ENCODE measurements around the gene AP3B1. TPM values are rescaled to one million over a fixed set of nuclear protein-coding genes. Genes with fewer than 3 reads are reported as not detected.

Gene AP3B1
- total and polyA plus RNA-seq, 4 experiments from 2014 or later = 18.2 to 36.9 (median 31.7) TPM

DNA sequence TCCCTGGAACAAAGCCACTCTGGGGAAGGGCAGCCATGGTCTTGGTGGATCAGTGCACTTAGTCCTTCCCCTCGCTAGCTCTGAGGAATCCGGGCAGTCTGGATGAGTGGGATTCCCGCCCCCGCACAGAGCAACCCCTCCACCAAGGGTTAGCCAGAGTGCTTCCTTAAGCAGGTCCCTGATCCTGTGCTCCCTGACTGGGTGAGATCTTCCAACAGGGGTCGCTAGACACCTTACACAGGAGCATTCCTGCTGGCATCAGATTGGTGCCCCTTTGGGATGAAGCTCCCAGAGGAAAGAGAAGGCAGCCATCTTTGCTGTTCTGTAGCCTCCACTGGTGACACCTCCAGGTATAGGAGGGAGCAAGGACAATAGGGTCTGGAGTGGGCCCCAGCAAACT, 228.8 kb downstream of the AP3B1 start:
- Mint-ChIP-seq H3K4me3 (no peak overlapping the region), H3K36me3 (peaks cover 34 to 52% of the 10 kb centered on the region in 2 donors)
- CTCF ChIA-PET (ENCODE audit: partially characterized antibody) = no interaction called here

DNA sequence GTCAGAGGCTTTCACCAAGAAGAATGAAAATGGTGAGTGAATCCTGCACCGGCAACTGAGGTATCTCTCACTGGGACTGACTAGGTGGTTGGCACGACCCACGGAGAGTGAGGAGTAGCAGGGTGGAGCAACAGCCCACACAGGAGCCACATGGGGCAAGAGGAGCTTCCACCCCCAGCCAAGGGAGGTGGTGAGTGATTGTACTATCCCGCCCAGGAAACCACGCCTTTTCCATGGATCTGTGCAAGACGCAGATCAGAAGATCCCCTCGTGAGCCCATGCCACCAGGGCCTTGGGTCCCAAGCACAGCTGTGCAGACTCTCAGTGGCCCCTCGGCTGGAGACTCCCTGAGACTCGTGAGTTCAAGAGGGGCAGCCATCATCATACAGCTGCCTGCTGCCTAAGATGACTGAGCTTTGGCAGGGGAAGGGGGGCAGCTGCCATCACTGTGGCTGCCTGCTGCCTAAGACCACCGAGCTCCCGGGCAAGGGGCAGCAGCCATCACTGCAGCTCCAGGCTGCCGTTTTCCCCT, 229.5 kb downstream of the AP3B1 start:
- Mint-ChIP-seq H3K9me3 (peaks cover 3 to 36% (median 18%) of the 10 kb centered on the region in 8 donors), H3K27ac (no peak overlapping the region), H3K4me3 (no peak overlapping the region), H3K4me1 (peaks cover 0 to 5% (median 1%) of the 10 kb centered on the region in 4 donors), H3K36me3 (peaks cover 30 to 47% of the 10 kb centered on the region in 2 donors), H3K27me3 (no peaks in the 10 kb centered on the region)
- Histone ChIP-seq H3K4me1 (ENCODE audit: insufficient read depth, low read length) (no peaks in the 10 kb centered on the region), H3K27me3 (ENCODE audit: insufficient read depth, low read length) (no peaks in the 10 kb centered on the region), H3K27ac (ENCODE audit: low read depth, low read length) (no peak overlapping the region), H3K9me3 (ENCODE audit: control insufficient read depth in 1 of 2, low read length in 2 of 2) (no peaks in the 10 kb centered on the region), H3K36me3 (ENCODE audit: insufficient read depth, low read length) (no peaks in the 10 kb centered on the region), H3K4me3 (ENCODE audit: low read length in 2 of 2) (no peak overlapping the region)
- CTCF ChIA-PET (ENCODE audit: partially characterized antibody) = no interaction called here
- intact Hi-C loops (cut with micrococcal nuclease) = no loop called here
- POLR2A ChIA-PET (ENCODE audit: partially characterized antibody) = no interaction called here
- no peak for DNase-seq

More for the DNA sequence above, 228.8 kb downstream of the AP3B1 start:
- peaks cover 0 to 5% (median 1%) of the 10 kb centered on the region in 4 donors for H3K4me1 Mint-ChIP-seq
- peaks cover 3 to 40% (median 18%) of the 10 kb centered on the region in 8 donors for H3K9me3 Mint-ChIP-seq
- H3K27me3 Mint-ChIP-seq = no peaks in the 10 kb centered on the region
- Histone ChIP-seq H3K9me3 (ENCODE audit: control insufficient read depth in 1 of 2, low read length in 2 of 2) (no peaks in the 10 kb centered on the region), H3K27me3 (ENCODE audit: insufficient read depth, low read length) (no peaks in the 10 kb centered on the region), H3K4me1 (ENCODE audit: insufficient read depth, low read length) (no peaks in the 10 kb centered on the region), H3K36me3 (ENCODE audit: insufficient read depth, low read length) (no peaks in the 10 kb centered on the region), H3K4me3 (ENCODE audit: low read length in 2 of 2) (no peak overlapping the region), H3K27ac (ENCODE audit: low read depth, low read length) (no peak overlapping the region)
- POLR2A ChIA-PET (ENCODE audit: partially characterized antibody) = no interaction called here
- H3K27ac Mint-ChIP-seq = no peak overlapping the region
- DNase-seq = no peak
- intact Hi-C loops (cut with micrococcal nuclease) = no loop called here

DNA sequence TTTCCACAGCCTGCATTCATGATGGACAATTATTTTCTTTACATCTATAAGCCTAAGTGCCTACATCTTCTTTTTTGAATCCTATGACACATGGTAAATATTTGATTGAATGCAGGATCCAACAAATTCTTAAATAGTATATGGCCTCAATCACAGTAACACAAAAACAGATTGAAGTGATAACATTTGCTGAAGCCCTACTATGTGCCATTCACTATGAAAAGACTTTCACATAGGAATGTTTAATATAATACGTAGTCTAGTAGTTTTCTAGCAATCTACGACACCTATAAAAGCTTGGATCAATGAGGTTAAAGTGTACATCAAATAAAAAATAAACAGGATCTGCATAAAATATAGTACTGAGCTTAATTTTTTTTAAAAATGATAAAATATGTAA, 231.0 kb downstream of the AP3B1 start:
- no peaks in the 10 kb centered on the region for H3K27me3 Mint-ChIP-seq
- no peaks in the 10 kb centered on the region for H3K9me3 ChIP-seq (ENCODE audit: control insufficient read depth in 1 of 2, low read length in 2 of 2)
- peaks cover 0 to 5% (median under 1%) of the 10 kb centered on the region in 4 donors for H3K4me1 Mint-ChIP-seq
- no peaks in the 10 kb centered on the region for H3K36me3 ChIP-seq (ENCODE audit: insufficient read depth, low read length)
- no peak for DNase-seq
- H3K27ac Mint-ChIP-seq = no peak overlapping the region
- H3K9me3 Mint-ChIP-seq = peaks cover 3 to 24% (median 10%) of the 10 kb centered on the region in 8 donors
- ChIA-PET POLR2A (ENCODE audit: partially characterized antibody) (no interaction called here), CTCF (ENCODE audit: partially characterized antibody) (no interaction called here)
- no peak overlapping the region for H3K27ac ChIP-seq (ENCODE audit: low read depth, low read length)
- no peaks in the 10 kb centered on the region for H3K4me1 ChIP-seq (ENCODE audit: insufficient read depth, low read length)
- intact Hi-C loops (cut with micrococcal nuclease) = no loop called here
- no peak overlapping the region for H3K4me3 Mint-ChIP-seq
- peaks cover 18 to 44% of the 10 kb centered on the region in 2 donors for H3K36me3 Mint-ChIP-seq
- no peak overlapping the region for H3K4me3 ChIP-seq (ENCODE audit: low read length in 2 of 2)
- H3K27me3 ChIP-seq (ENCODE audit: insufficient read depth, low read length) = no peaks in the 10 kb centered on the region

DNA sequence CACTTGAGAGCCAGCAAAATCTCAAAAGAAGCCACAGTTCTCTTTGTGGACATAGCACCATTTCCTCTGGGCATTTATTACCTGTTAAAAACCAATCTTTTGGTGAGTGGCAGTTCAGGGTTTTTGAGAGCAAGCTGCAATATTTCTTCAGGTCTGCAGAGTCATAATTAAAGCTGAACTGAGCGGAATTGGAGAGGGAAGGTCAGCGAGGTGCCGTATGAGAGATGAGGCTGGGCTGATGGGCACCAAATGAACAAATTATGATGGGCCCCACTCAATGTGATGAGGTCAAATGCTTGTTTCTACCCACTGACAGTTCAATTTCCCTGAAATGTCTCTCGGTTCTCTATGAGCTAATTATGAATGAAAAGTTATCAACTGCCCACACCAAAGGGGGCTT, 231.9 kb downstream of the AP3B1 start:
- Histone ChIP-seq H3K36me3 (ENCODE audit: insufficient read depth, low read length) (no peaks in the 10 kb centered on the region), H3K27ac (ENCODE audit: low read depth, low read length) (no peak overlapping the region), H3K4me3 (ENCODE audit: low read length in 2 of 2) (no peak overlapping the region), H3K27me3 (ENCODE audit: insufficient read depth, low read length) (no peaks in the 10 kb centered on the region), H3K4me1 (ENCODE audit: insufficient read depth, low read length) (no peaks in the 10 kb centered on the region), H3K9me3 (ENCODE audit: control insufficient read depth in 1 of 2, low read length in 2 of 2) (no peaks in the 10 kb centered on the region)
- H3K4me3 Mint-ChIP-seq = no peak overlapping the region
- H3K27ac Mint-ChIP-seq = no peak overlapping the region
- ChIA-PET POLR2A (ENCODE audit: partially characterized antibody) (no interaction called here), CTCF (ENCODE audit: partially characterized antibody) (interaction anchor here (0.6 kb wide), 1 partner anchor 756 kb away, joined by 3 read pairs; no protein-coding TSS in a partner anchor)
- H3K9me3 Mint-ChIP-seq = peaks cover 2 to 15% (median 7%) of the 10 kb centered on the region in 8 donors
- intact Hi-C loops (cut with micrococcal nuclease) = no loop called here
- H3K27me3 Mint-ChIP-seq = no peaks in the 10 kb centered on the region
- H3K4me1 Mint-ChIP-seq = peaks cover 0 to 5% (median under 1%) of the 10 kb centered on the region in 4 donors
- DNase-seq = no peak
- H3K36me3 Mint-ChIP-seq = peaks cover 12 to 37% of the 10 kb centered on the region in 2 donors

DNA sequence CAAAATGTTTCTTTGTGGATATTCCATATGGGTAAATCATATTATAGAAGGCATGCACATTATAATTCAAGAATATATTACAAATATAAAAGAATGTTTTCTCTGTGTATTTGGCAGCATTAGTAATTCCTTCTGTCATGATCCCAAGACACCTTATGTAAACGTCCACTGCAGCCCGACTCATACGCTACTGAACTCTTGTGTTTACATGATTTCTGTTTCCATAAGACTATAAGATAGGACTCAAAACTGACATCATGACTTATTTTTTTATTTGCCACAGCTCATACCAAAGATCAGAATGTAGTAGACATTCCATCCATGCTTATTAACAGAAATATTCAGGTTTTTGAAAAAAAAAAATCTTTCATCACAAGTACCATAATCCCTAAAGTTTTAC, 234.1 kb downstream of the AP3B1 start:
- H3K27ac Mint-ChIP-seq = no peak overlapping the region
- Histone ChIP-seq H3K27me3 (ENCODE audit: insufficient read depth, low read length) (no peaks in the 10 kb centered on the region), H3K9me3 (ENCODE audit: control insufficient read depth in 1 of 2, low read length in 2 of 2) (no peaks in the 10 kb centered on the region), H3K27ac (ENCODE audit: low read depth, low read length) (no peak overlapping the region), H3K4me1 (ENCODE audit: insufficient read depth, low read length) (no peaks in the 10 kb centered on the region), H3K36me3 (ENCODE audit: insufficient read depth, low read length) (no peaks in the 10 kb centered on the region), H3K4me3 (ENCODE audit: low read length in 2 of 2) (no peak overlapping the region)
- intact Hi-C loops (cut with micrococcal nuclease) = no loop called here
- no peaks in the 10 kb centered on the region for H3K4me1 Mint-ChIP-seq
- no peak overlapping the region for H3K4me3 Mint-ChIP-seq
- DNase-seq = no peak
- H3K36me3 Mint-ChIP-seq = peaks cover 2 to 28% of the 10 kb centered on the region in 2 donors
- ChIA-PET CTCF (ENCODE audit: partially characterized antibody) (no interaction called here), POLR2A (ENCODE audit: partially characterized antibody) (no interaction called here)
- no peaks in the 10 kb centered on the region for H3K9me3 Mint-ChIP-seq
- no peaks in the 10 kb centered on the region for H3K27me3 Mint-ChIP-seq

DNA sequence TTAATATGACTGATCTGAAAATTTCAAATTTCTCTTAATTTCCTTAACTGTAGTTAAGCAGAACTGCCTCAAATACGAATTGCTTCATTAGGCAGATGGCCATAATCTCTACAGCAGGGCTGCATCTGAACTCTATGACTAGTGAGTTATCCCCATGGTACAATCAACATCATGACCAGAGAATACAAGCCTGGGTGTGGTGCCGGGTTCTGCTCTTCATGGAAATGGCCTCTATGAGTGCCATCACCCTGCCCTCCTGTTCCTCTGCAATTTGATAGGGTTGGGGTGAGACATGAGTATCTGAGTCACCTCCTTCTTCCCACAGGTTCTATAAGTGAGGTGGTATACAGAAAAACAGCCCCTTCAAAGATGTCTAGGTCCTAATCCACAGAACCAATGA, 235.9 kb downstream of the AP3B1 start:
- no peaks in the 10 kb centered on the region for H3K4me1 Mint-ChIP-seq
- no peaks in the 10 kb centered on the region for H3K4me1 ChIP-seq (ENCODE audit: insufficient read depth, low read length)
- no peaks in the 10 kb centered on the region for H3K36me3 ChIP-seq (ENCODE audit: insufficient read depth, low read length)
- intact Hi-C loops (cut with micrococcal nuclease) = no loop called here
- no peak overlapping the region for H3K4me3 ChIP-seq (ENCODE audit: low read length in 2 of 2)
- no peaks in the 10 kb centered on the region for H3K27me3 Mint-ChIP-seq
- H3K27me3 ChIP-seq (ENCODE audit: insufficient read depth, low read length) = no peaks in the 10 kb centered on the region
- ChIA-PET CTCF (ENCODE audit: partially characterized antibody) (no interaction called here), POLR2A (ENCODE audit: partially characterized antibody) (no interaction called here)
- no peak overlapping the region for H3K4me3 Mint-ChIP-seq
- no peak for DNase-seq
- no peak overlapping the region for H3K27ac ChIP-seq (ENCODE audit: low read depth, low read length)
- peaks cover 4 to 36% of the 10 kb centered on the region in 2 donors for H3K36me3 Mint-ChIP-seq
- no peaks in the 10 kb centered on the region for H3K9me3 Mint-ChIP-seq
- no peak overlapping the region for H3K27ac Mint-ChIP-seq
- no peaks in the 10 kb centered on the region for H3K9me3 ChIP-seq (ENCODE audit: control insufficient read depth in 1 of 2, low read length in 2 of 2)

DNA sequence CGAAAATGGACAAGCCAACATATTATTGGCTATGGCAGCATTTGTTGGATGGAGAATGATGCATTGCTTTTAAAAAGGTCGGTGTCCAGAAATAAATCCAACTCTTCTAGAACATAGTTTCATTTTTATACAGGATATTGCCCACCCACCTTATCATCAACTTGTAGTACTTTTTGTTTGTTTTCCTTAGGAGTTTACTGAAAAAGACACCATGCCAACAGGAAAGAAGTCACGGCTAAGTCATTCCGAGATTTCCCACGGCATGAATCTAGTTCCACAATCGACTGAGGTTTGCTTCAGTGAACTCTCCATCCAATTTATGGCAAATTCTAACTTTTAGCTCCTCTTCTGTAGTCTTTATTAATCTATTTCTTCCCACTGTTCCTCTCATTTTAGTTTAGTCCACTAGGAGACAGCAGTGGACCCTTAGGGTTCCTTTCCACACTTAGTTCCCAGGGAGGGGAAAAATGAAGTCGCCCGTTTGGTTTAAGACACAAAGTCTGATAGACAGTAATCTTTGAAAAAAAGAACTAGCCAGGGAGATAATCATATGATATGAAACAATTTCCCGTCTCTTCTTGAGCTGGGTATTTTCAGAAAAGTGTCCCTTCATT, 237.5 kb downstream of the AP3B1 start:
- Mint-ChIP-seq H3K27ac (no peak overlapping the region), H3K9me3 (no peaks in the 10 kb centered on the region), H3K4me3 (no peak overlapping the region), H3K36me3 (peaks cover 5 to 40% of the 10 kb centered on the region in 2 donors), H3K27me3 (no peaks in the 10 kb centered on the region), H3K4me1 (no peaks in the 10 kb centered on the region)
- Histone ChIP-seq H3K4me3 (ENCODE audit: low read length in 2 of 2) (no peak overlapping the region), H3K4me1 (ENCODE audit: insufficient read depth, low read length) (no peaks in the 10 kb centered on the region), H3K27me3 (ENCODE audit: insufficient read depth, low read length) (no peaks in the 10 kb centered on the region), H3K9me3 (ENCODE audit: control insufficient read depth in 1 of 2, low read length in 2 of 2) (no peaks in the 10 kb centered on the region), H3K36me3 (ENCODE audit: insufficient read depth, low read length) (no peaks in the 10 kb centered on the region), H3K27ac (ENCODE audit: low read depth, low read length) (no peak overlapping the region)
- intact Hi-C loops (cut with micrococcal nuclease) = no loop called here
- no peak for DNase-seq
- ChIA-PET POLR2A (ENCODE audit: partially characterized antibody) (no interaction called here), CTCF (ENCODE audit: partially characterized antibody) (no interaction called here)
